K562 treated with DMSO at 1 percent for 24 hours (cell line): ENCODE measurements around the gene RBBP8NL. TPM values are rescaled to one million over a fixed set of nuclear protein-coding genes. Genes with fewer than 3 reads are reported as not detected.

ENCODE experiments used
- total RNA-seq: library from RNA; unstranded; fragments of 300-600 nt; gene quantifications from 2 replicates; pipeline ENCODE4 v1.2.3, GENCODE V29; 2022; ENCODE audit warnings: low read depth; ENCODE audit not compliant: insufficient read depth

The RBBP8NL gene, protein sequence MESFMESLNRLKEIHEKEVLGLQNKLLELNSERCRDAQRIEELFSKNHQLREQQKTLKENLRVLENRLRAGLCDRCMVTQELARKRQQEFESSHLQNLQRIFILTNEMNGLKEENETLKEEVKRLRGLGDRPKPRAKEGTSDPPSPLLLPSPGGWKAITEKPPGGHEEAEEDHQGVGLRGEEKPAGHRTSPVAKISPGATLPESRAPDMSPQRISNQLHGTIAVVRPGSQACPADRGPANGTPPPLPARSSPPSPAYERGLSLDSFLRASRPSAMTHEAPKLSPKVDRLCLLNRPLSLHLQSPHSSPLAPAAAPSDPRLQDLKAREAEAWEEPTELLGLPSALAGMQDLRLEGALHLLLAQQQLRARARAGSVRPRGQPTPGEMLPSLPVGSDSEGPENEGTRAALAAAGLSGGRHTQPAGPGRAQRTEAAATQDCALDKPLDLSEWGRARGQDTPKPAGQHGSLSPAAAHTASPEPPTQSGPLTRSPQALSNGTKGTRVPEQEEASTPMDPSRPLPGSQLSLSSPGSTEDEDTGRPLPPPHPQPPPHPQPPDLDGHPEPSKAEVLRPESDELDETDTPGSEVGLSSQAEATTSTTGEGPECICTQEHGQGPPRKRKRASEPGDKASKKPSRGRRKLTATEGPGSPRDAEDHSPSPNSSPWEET
- total RNA-seq, result not detected in 2 replicates

DNA sequence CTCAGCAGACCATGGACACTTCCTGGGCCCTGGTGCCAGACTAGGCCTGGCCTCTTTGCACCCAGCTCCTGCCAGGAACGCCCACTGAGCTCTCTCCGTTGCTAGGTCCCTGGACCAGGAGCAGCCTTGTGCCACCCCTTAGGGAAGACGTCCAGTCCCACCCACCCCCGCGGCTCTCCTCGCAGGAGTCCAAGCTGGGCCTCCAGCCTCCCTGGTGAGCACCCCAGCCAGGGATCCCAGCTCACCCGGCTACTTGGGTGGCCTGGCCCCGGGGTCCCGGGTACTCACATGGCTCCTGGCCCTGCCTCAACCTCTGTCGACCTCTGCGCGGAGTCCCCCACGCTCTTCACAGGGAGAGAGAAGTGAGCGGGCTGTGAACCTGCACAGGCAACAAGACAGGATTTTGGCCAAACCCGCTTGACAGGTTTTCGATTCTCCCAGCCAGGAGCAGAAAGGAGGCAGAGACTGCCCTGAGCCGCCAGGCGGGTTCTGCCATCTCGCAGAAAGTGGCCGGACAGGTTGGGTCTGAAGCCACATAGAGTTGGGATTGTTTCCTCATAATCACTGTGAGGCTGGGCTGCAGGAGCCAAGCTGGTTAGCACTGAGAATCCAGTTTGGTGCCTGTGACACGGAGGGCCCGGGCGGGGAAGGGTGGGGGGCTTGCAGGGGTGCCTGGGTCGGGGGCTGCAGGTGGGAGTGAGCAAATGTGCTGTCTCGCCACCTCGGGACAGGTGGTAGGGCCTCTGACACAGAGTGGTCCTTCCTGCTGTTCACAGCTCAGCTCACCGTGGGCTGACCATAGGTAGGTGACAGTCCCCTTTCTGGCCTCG is at the start of gene RBBP8NL:
Gene RBBP8NL (minus strand): TSS at position 368 of the 830 bp plus-strand sequence. CDS start 7,892 bp downstream, outside the sequence.

DNA sequence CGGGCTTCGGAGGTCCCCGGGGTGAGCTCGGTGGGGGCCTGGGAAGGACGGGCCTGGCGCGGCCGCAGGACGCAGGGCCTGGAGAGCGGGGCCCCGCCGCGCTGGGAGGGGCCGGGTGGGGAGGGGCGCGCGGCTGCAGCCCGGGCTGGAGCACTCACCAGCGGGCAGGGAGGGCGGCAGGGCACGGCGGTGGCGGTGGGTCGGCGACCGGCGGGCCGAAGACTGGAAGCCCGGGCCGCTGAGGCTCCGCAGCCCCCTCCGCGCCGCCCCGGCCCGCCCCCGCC is 48.4 kb upstream of the RBBP8NL start, which contains the start of gene GATA5:
Gene GATA5 (minus strand): TSS at position 224 of the 284 bp plus-strand sequence. CDS start 474 bp downstream, outside the sequence.

DNA sequence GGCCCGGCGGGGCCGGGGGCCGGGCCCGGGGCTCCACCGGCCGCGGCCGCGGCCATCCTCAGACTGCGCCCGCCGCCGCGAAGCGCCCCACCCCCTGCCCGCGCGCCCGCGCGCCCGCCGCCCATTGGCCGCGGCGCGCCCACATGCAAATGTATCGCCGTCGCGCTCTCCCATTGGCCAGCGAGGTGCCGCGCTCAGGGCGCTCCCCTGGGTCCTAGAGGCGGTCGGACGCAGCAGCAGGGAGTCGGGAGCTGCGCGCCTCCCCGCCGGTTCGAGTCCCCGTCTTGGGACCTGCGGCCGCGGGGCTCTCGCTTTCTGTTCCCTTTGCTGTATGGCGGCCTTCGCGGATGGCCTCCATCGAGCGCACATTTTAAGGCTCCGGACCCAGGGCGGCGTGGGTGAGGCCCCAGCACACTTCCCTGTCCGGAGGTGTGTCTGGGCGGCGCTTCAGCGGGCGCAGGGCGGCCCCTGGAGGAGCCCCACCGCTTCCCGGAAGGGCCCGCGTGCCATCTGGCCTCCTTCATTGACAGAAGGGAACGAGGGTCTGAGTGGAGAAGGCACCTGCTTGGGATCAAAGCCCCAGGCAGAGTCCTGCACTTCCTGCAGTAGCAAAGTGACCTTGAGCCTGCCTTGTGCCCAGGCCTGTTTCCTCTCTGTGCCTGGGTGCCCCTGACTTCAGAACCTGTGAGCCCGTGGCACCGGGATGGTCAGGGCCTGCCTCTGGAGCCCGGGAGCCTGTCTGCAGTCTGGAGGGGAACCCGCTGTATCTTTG is 19.9 kb downstream of the RBBP8NL start, which contains the start of gene CABLES2:
Gene CABLES2 (minus strand): TSS at position 65 of the 772 bp plus-strand sequence. CDS start 9 bp downstream, at position 56.

DNA sequence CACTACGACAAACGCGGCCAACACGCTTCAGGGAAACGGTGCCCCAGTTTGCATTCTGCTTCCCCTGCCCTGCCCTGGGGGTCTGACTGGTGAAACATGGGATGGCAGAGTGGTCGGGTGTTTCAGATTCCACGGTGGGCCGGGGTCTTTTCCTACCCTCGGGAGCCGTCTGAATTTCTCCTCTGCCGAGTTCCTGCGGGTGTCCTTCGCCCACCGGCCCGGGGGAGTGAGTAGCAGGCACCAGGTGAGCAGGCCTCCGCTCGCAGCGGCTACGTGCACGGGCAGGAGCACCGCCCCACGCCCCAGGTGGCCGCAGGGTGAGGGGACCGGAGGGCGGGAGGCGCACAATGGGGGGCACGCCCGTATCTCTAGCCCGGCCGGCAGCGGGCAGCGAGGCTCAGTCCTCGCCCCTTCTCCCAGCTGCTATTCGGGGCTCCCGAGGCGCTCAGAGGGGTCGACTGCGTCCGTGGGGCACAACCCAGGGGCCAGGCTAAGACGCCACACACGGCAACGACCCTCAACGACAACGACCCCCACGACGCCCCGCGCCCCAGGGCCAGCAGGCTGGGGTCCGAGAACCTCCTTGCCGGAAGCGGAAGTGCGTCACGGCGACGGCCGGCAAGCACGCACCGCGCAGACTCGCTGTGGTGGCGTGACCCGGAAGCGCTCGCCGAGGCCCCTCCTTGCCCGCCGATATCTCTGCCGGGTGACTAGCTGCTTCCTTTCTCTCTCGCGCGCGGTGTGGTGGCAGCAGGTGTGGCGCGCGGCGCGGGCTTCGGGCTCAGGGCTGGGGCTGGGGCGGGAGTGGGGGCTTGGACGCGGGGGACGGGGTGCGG is 40.7 kb downstream of the RBBP8NL start, which contains the start of gene RPS21:
Gene RPS21 (plus strand): TSS at position 721 of the 836 bp plus-strand sequence. CDS start 236 bp downstream, outside the sequence.

DNA sequence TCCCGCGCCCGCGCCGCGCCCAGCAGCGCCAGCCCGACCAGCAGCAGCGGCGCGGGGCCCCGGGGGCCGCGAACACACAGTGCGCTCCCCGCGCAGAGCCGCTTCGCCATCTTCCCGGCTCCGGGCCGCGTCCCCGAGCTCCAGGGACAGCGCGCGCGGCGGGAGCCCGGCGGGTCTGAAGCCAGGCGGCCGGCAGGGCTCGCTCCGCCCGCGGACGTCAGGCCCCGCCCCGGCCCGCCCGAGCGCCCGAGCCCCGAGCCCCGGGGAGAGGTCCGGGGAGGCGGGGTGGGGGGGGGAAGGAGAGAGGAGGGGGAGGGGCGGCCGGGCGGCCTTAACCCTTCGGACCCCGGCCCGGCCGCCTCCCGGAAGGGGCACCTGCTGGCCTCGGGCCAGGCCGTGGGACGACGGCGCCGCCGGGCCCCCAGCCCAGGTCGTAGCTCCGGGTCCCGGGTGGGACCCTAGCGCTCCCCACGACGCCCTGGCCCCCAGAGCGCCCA is 60.2 kb downstream of the RBBP8NL start, which contains the start of gene LAMA5:
Gene LAMA5 (minus strand): TSS at position 177 of the 497 bp plus-strand sequence. CDS start 67 bp downstream, at position 110.

Other genes starting within 250 kb of the RBBP8NL start
- gene MTG2, start 244.5 kb downstream of the RBBP8NL start, total RNA-seq, result 44.1 and 46.3 TPM in 2 replicates
- gene HRH3, start 207.3 kb downstream of the RBBP8NL start, total RNA-seq, result not detected in 2 replicates
- gene OSBPL2, start 189.0 kb downstream of the RBBP8NL start, total RNA-seq, result 21.7 and 22.9 TPM in 2 replicates
- 247 and 260 TPM in 2 replicates for gene ADRM1, start 124.5 kb downstream of the RBBP8NL start, total RNA-seq
- 39.7 and 48.4 TPM in 2 replicates for gene LAMA5, start 60.2 kb downstream of the RBBP8NL start, total RNA-seq
- 7,545 and 7,823 TPM in 2 replicates for gene RPS21, start 40.4 kb downstream of the RBBP8NL start, total RNA-seq
- gene CABLES2, start 20.3 kb downstream of the RBBP8NL start, total RNA-seq, result 12.3 and 13.0 TPM in 2 replicates
- 0.22 and 0.79 TPM in 2 replicates for gene GATA5, start 48.5 kb upstream of the RBBP8NL start, total RNA-seq
- 2.0 and 2.4 TPM in 2 replicates for gene SLCO4A1, start 215.0 kb upstream of the RBBP8NL start, total RNA-seq